Adipocyte (in vitro differentiated cells): Measurements from ENCODE around the gene SEMA3A.
A peak's percentile ranks its signal among the peaks of the same experiment; 100 is the strongest.

Experiments used
- DNase-seq: peaks from one replicate; pipeline ENCODE4 v3.0.0-alpha.2; 2015; ENCODE audit warnings: low read depth
- H3K27me3 ChIP-seq: replicated peaks from 2 replicates; pipeline ENCODE4 v1.7.0; 2013; ENCODE audit warnings: mild to moderate bottlenecking, low read length, moderate library complexity; ENCODE audit not compliant: control insufficient read depth, insufficient read depth
- H3K36me3 ChIP-seq: 2 replicates; pipeline ENCODE4 v1.7.0; 2013; ENCODE audit warnings: low read length, mild to moderate bottlenecking, moderate library complexity; ENCODE audit not compliant: control insufficient read depth, insufficient read depth, severe bottlenecking
- H3K4me1 ChIP-seq: 2 replicates; pipeline ENCODE4 v1.7.0; 2013; ENCODE audit warnings: mild to moderate bottlenecking, low read length, moderate library complexity; ENCODE audit not compliant: control insufficient read depth, insufficient read depth
- H3K4me3 ChIP-seq: 2 replicates; pipeline ENCODE4 v1.7.0; 2013; ENCODE audit warnings: mild to moderate bottlenecking, low read length, moderate library complexity
- H3K9ac ChIP-seq: 2 replicates; pipeline ENCODE4 v1.7.0; 2013; ENCODE audit warnings: mild to moderate bottlenecking, low read length, moderate library complexity
- H3K9me3 ChIP-seq: 2 replicates; pipeline ENCODE4 v1.7.0; 2013; ENCODE audit warnings: mild to moderate bottlenecking, low read length, moderate library complexity; ENCODE audit not compliant: control insufficient read depth

SEMA3A gene

GRCh38 chr7:83964318-83964717, 230.3 kb downstream of the SEMA3A start:
- Histone ChIP-seq H3K9me3 (no peaks in the 10 kb centered on the region), H3K36me3 (peaks cover 5% of the 10 kb centered on the region), H3K9ac (no peak overlapping the region), H3K4me1 (no peaks in the 10 kb centered on the region), H3K4me3 (no peak overlapping the region), H3K27me3 (no peaks in the 10 kb centered on the region)
- DNase-seq: no peak

- H3K9ac ChIP-seq: no peak overlapping the region
- no peak overlapping the region for H3K4me3 ChIP-seq
- no peaks in the 10 kb centered on the region for H3K27me3 ChIP-seq
- no peaks in the 10 kb centered on the region for H3K4me1 ChIP-seq
- peaks cover 5% of the 10 kb centered on the region for H3K36me3 ChIP-seq
- H3K9me3 ChIP-seq: no peaks in the 10 kb centered on the region
- peak; percentile 64 for DNase-seq
Measured at GRCh38 chr7:83957333-83957732, 237.3 kb downstream of the SEMA3A start.

GRCh38 chr7:83956104-83956503, 238.5 kb downstream of the SEMA3A start:
- Histone ChIP-seq H3K9me3 (no peaks in the 10 kb centered on the region), H3K4me1 (no peaks in the 10 kb centered on the region), H3K9ac (no peak overlapping the region), H3K36me3 (peaks cover 2% of the 10 kb centered on the region), H3K27me3 (no peaks in the 10 kb centered on the region), H3K4me3 (no peak overlapping the region)
- no peak for DNase-seq

- no peaks in the 10 kb centered on the region for H3K36me3 ChIP-seq
- no peak overlapping the region for H3K9ac ChIP-seq
- no peaks in the 10 kb centered on the region for H3K9me3 ChIP-seq
- H3K4me3 ChIP-seq: no peak overlapping the region
- H3K4me1 ChIP-seq: no peaks in the 10 kb centered on the region
- no peaks in the 10 kb centered on the region for H3K27me3 ChIP-seq
- no peak for DNase-seq
Measured at GRCh38 chr7:83952236-83952635, 242.4 kb downstream of the SEMA3A start.

- Histone ChIP-seq H3K4me3 (no peak overlapping the region), H3K4me1 (no peaks in the 10 kb centered on the region), H3K27me3 (no peaks in the 10 kb centered on the region), H3K36me3 (no peaks in the 10 kb centered on the region), H3K9me3 (no peaks in the 10 kb centered on the region), H3K9ac (no peak overlapping the region)
- DNase-seq: no peak
Measured at GRCh38 chr7:83947260-83947659, 247.3 kb downstream of the SEMA3A start.

GRCh38 chr7:83946801-83947200, 247.8 kb downstream of the SEMA3A start:
- Histone ChIP-seq H3K4me1 (no peaks in the 10 kb centered on the region), H3K4me3 (no peak overlapping the region), H3K9me3 (no peaks in the 10 kb centered on the region), H3K36me3 (no peaks in the 10 kb centered on the region), H3K9ac (no peak overlapping the region), H3K27me3 (no peaks in the 10 kb centered on the region)
- no peak for DNase-seq

- Histone ChIP-seq H3K36me3 (no peaks in the 10 kb centered on the region), H3K9ac (no peak overlapping the region), H3K4me3 (no peak overlapping the region), H3K4me1 (no peaks in the 10 kb centered on the region), H3K27me3 (no peaks in the 10 kb centered on the region), H3K9me3 (no peaks in the 10 kb centered on the region)
- no peak for DNase-seq
Measured at GRCh38 chr7:83941300-83941699, 253.3 kb downstream of the SEMA3A start.

GRCh38 chr7:83937930-83938329, 256.7 kb downstream of the SEMA3A start:
- Histone ChIP-seq H3K27me3 (no peaks in the 10 kb centered on the region), H3K4me3 (no peak overlapping the region), H3K36me3 (no peaks in the 10 kb centered on the region), H3K9me3 (no peaks in the 10 kb centered on the region), H3K9ac (no peak overlapping the region), H3K4me1 (no peaks in the 10 kb centered on the region)
- DNase-seq: no peak

- no peaks in the 10 kb centered on the region for H3K27me3 ChIP-seq
- no peak overlapping the region for H3K9ac ChIP-seq
- peak; percentile 89 for DNase-seq
- no peaks in the 10 kb centered on the region for H3K4me1 ChIP-seq
- no peaks in the 10 kb centered on the region for H3K9me3 ChIP-seq
- no peaks in the 10 kb centered on the region for H3K36me3 ChIP-seq
- H3K4me3 ChIP-seq: no peak overlapping the region
Measured at GRCh38 chr7:83936056-83936708, 258.4 kb downstream of the SEMA3A start.

GRCh38 chr7:83934118-83934734, 260.4 kb downstream of the SEMA3A start:
- no peak overlapping the region for H3K9ac ChIP-seq
- no peaks in the 10 kb centered on the region for H3K36me3 ChIP-seq
- peak; percentile 55 for DNase-seq
- no peaks in the 10 kb centered on the region for H3K27me3 ChIP-seq
- no peaks in the 10 kb centered on the region for H3K9me3 ChIP-seq
- H3K4me1 ChIP-seq: no peaks in the 10 kb centered on the region
- H3K4me3 ChIP-seq: no peak overlapping the region

GRCh38 chr7:83931968-83932367, 262.6 kb downstream of the SEMA3A start:
- no peaks in the 10 kb centered on the region for H3K27me3 ChIP-seq
- H3K36me3 ChIP-seq: no peaks in the 10 kb centered on the region
- no peak overlapping the region for H3K9ac ChIP-seq
- no peak overlapping the region for H3K4me3 ChIP-seq
- no peaks in the 10 kb centered on the region for H3K9me3 ChIP-seq
- DNase-seq: no peak
- H3K4me1 ChIP-seq: no peaks in the 10 kb centered on the region

GRCh38 chr7:83930262-83930661, 264.3 kb downstream of the SEMA3A start:
- H3K9me3 ChIP-seq: no peaks in the 10 kb centered on the region
- no peak for DNase-seq
- no peak overlapping the region for H3K4me3 ChIP-seq
- no peaks in the 10 kb centered on the region for H3K27me3 ChIP-seq
- no peak overlapping the region for H3K9ac ChIP-seq
- no peaks in the 10 kb centered on the region for H3K36me3 ChIP-seq
- H3K4me1 ChIP-seq: no peaks in the 10 kb centered on the region
